Stimulated activated CD8-positive, alpha-beta memory T cell treated with anti-CD3 and anti-CD28 coated beads, Interleukin-12 subunit alpha, Interleukin-12 subunit beta, amount 100 ng/mL, for 4 hours (primary cell): ENCODE data around the gene RABIF.
"Not testable (repeated sequence)": the region's sequence is repeated elsewhere in the genome, so short reads cannot be mapped to it uniquely, and the experiment has no call there.

Experiments used
- DNase-seq: peaks from one replicate; pipeline ENCODE4 v3.0.0-alpha.2; 2020; ENCODE audit warnings: low read depth

Gene RABIF

DNA sequence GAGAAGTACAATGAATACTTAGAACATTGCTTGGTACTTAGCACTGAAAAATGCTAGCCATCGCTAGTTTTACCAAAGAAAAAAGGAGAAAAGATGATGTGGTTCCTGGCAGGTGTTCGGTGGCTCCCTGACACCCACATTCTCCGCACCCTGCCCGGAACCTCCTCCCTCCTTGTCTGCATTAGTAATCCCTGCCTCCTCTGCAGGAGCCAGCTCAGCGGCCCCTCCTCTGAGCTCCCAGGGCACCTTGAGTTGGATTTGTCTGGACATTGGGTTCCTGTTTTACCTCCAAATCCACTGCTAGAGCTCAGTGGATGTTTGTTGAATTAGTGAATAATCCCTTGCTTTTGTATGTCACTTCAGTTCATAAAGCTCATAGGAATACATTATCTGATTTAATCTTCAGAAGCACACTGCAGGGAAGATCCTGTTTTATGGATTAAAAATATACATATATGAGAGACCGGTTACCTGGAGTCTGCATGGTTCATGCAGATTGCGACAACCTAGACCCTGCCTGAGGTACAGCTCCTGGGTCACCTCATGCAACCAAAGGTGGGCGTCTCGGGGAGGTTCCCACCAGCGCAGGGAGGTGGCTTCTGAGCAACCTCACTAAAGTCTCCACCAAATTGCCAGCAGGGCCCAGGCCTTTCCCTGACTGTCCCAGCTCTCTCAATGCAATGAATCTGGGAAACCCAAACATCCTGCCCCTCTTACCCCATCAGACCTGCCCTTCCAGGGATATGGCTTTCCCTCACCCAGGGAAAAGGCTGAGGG, 54.0 kb downstream of the RABIF start:
- DNase-seq = no peak

DNA sequence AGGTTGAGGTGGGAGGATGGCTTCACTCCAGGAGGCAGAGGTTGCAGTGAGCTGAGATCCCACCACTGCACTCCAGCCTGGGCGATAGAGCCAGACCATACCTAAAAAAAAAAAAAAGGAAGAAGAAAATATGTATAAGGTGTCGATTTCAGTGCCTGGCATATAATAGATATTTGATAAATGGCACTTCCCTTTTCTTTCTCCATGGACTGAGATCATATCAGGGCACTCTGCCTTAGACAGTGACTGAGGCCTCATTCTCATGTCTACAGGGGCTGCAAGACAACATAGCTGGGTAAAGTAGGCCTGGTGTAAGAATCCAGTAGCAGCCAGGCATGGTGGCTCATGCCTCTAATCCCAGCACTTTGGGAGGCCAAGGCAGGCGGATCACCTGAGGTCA, 57.0 kb downstream of the RABIF start:
- no peak for DNase-seq

DNA sequence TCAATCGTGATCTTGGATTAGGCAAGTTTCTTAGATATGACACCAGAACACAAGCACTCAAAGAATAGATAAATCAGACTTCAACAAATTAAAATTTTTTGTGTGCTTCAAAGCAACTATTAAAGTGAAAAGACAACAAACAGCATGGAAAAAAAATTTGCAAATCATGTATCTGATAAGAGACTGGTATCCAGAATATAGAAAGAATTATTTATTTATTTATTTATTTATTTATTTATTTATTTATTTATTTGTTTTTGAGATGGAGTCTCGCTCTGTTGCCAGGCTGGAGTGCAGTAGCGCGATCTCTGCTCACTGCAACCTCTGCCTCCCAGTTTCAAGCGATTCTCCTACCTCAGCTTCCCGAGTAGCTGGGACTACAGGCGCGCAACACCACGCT, 59.7 kb downstream of the RABIF start:
- not testable (repeated sequence) for DNase-seq
